Transverse colon (tissue), 4 donors: ENCODE results near the gene CPA2. TPM values are rescaled to one million over a fixed set of nuclear protein-coding genes. Genes with fewer than 3 reads are reported as not detected.

Source experiments
- DNase-seq: peaks from one replicate; pipeline ENCODE4 v3.0.0-alpha.2; 2019
- H3K27ac ChIP-seq, 4 donors: fragments of 200-600 bp; sonication (generic); 2 replicates each; pipeline ENCODE4 v1.5.1; 2016 to 2018; ENCODE audit warnings: inconsistent platforms in 4 of 4
- H3K27me3 ChIP-seq: fragments of 200-600 bp; sonication (generic); 2 replicates; pipeline ENCODE4 v1.5.1; 2017; ENCODE audit warnings: inconsistent platforms
- H3K36me3 ChIP-seq, 4 donors: fragments of 200-600 bp; sonication (generic); 2 replicates each; pipeline ENCODE4 v1.5.1; 2017 to 2019; ENCODE audit warnings: inconsistent platforms in 4 of 4
- H3K4me1 ChIP-seq, 4 donors: fragments of 200-600 bp; sonication (generic); 2 replicates each; pipeline ENCODE4 v1.5.1; 2017 to 2020; ENCODE audit warnings: inconsistent platforms in 4 of 4
- H3K4me3 ChIP-seq, 4 donors: fragments of 200-600 bp; sonication (generic); 1 replicate in 1 of 4; 2 replicates in 3 of 4; pipeline versions ENCODE4 v1.5.1 to v1.6.1; 2017 to 2019; ENCODE audit warnings: inconsistent platforms in 4 of 4
- H3K9me3 ChIP-seq, 2 donors: fragments of 200-600 bp; sonication (generic); 2 replicates each; pipeline ENCODE4 v1.5.1; 2017 to 2019; ENCODE audit warnings: inconsistent platforms in 2 of 2
- EP300 ChIP-seq: sonication (generic); formaldehyde crosslinking; IDR thresholded peaks from one replicate; pipeline ENCODE4 v1.6.1; 2017; ENCODE audit warnings: antibody characterized with exemption, low read depth
- POLR2A ChIP-seq: fragments of 450-650 bp; IDR thresholded peaks from one replicate; pipeline ENCODE4 v1.6.1; 2016; ENCODE audit warnings: antibody characterized with exemption, mild to moderate bottlenecking, moderate library complexity
- POLR2AphosphoS5 ChIP-seq, 3 donors: sonication (generic); formaldehyde crosslinking; IDR thresholded peaks; one replicate each; pipeline ENCODE4 v1.6.1; 2016; ENCODE audit warnings: antibody characterized with exemption in 3 of 3
- WGBS, 2 donors: methylation state at CpG; one replicate each; pipeline ENCODE4 v1.1.5; 2018; ENCODE audit warnings: low coverage in 1 of 2; 5-methylcytosine and 5-hydroxymethylcytosine counted together
- in situ Hi-C, 4 donors: fragments of 200-750 bp; cut with MboI; loops; one replicate each; pipeline versions ENCODE4 v1.15.0 to v1.15.1; 2017; ENCODE audit warnings: low sequenced_read_pairs in 3 of 4, low pct_ligation_motif_present in 1 of 4, low pct_unique_long_range_greater_than_20kb in 1 of 4
- intact Hi-C: fragments of 100-400 bp; cut with DNase I; formaldehyde crosslinking; loops from one replicate; pipeline ENCODE4 v1.15.1; 2023; ENCODE audit warnings: low total_unique reads
- total RNA-seq, 4 donors: library from RNA; depleted of rRNA; stranded (reverse); fragments of >200 nt; gene quantifications; one replicate each; pipeline ENCODE4 v1.1.0, GENCODE V29; 2016
- TF ChIP-seq, protein P1 (sequence below), 5 experiments: fragments of 200-600 bp in 3 of 5; fragments of 450-650 bp in 2 of 5; sonication (generic) in 3 of 5; IDR thresholded peaks; 1 replicate in 2 of 5; 2 replicates in 3 of 5; pipeline ENCODE4 v1.5.1; 2016 to 2017; ENCODE audit warnings: antibody characterized with exemption in 5 of 5, inconsistent platforms in 3 of 5, mild to moderate bottlenecking in 2 of 5, moderate library complexity in 1 of 5

Gene CPA2
- total RNA-seq = 1 to 10 TPM in 1 of 4 donors, under 1 TPM in 1, not detected in 2; 0.48 to 1.6 TPM

DNA sequence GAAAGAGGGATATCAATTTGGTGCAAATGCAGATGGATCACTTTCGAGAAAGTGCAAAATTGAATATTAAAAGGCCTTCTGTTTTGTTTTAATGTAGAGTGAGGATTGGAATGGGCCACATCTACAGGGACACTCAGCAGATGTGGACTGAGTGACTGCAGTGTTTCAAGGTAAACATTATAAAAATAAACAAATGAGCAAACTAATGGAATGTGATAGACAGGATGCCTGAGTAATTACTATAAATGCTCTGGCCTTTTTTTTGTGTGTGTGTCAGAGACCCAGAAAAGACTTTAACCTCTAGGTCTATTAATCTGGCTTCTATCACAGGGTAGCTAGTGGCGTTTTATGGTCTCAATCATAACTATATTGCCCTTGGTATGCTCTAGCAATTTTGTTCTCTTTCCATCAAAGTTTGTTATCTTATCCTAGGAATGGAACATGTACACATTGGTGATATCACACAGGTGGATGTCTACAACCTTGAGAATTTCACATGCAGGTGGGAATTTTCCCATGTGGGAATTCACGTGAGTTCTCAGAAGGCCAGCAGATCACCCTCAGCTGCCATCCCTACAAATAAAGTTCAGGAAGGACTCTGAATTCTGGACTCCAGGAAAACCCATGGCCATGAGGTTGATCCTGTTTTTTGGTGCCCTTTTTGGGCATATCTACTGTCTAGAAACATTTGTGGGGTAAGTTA is at the start of gene CPA2:
TSS of gene CPA2 (plus strand) at position 606 of the 703 bp plus-strand sequence. CDS start at position 625, 19 bp downstream.
- Histone ChIP-seq H3K27ac (no peak within 1 kb of the TSS), H3K27me3 (no peaks in the 10 kb centered on the region), H3K9me3 (no peaks in the 10 kb centered on the region), H3K4me1 (no peaks in the 10 kb centered on the region), H3K36me3 (no peaks in the 10 kb centered on the region), H3K4me3 (no peak within 1 kb of the TSS)
- 51 to 71% methylated on average over 3 of the region's 3 CpGs for WGBS, 2 donors
- no peak for DNase-seq
- TF ChIP-seq EP300 (no peak), POLR2A (no peak), POLR2AphosphoS5 (IDR thresholded peaks at IDR 0.05) (no peak)
- TF ChIP-seq, protein P1, sequence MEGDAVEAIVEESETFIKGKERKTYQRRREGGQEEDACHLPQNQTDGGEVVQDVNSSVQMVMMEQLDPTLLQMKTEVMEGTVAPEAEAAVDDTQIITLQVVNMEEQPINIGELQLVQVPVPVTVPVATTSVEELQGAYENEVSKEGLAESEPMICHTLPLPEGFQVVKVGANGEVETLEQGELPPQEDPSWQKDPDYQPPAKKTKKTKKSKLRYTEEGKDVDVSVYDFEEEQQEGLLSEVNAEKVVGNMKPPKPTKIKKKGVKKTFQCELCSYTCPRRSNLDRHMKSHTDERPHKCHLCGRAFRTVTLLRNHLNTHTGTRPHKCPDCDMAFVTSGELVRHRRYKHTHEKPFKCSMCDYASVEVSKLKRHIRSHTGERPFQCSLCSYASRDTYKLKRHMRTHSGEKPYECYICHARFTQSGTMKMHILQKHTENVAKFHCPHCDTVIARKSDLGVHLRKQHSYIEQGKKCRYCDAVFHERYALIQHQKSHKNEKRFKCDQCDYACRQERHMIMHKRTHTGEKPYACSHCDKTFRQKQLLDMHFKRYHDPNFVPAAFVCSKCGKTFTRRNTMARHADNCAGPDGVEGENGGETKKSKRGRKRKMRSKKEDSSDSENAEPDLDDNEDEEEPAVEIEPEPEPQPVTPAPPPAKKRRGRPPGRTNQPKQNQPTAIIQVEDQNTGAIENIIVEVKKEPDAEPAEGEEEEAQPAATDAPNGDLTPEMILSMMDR (IDR thresholded peaks at IDR 0.05) = no peak
- in situ Hi-C loops (no loop called here), intact Hi-C loops (no loop called here)

DNA sequence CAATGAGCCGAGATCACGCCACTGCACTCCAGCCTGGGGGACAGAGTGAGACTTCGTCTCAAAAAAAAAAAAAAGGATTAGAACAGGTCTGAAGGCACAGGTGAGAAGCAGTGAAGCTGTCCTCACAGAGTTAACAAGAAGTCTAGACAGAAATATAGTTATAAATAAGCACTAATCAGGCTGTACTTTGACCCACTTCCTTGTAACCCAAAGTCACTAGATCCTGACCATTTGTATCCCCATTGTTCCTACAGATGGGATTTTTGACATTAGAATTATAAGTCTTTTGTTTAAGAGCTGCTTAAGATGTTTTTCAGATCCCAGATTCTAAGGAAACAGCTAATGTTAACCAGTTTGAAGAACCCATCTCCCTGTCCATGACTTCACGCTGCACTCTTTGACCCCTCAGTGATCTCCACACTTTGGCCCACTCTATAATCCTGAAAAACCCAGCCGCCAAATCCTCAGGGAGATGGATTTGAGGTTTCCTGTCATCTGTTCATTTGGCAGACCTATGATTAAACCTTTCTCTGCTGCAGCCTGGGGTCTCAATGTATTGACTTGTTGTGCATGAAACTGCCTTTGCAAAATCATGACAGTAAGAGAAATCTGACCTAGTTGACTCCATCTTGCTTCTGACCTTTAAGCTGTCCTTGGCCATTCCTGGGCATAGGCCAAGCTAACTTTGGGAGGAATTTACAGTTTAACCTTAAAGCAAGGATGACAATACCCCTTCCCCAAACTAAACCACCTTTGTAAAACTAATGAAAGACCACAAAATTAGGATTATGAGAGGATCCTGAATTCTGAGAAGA is 47.6 kb upstream of the CPA2 start:
- Histone ChIP-seq H3K4me3 (no peak overlapping the region), H3K27me3 (no peaks in the 10 kb centered on the region), H3K27ac (no peak overlapping the region), H3K36me3 (no peaks in the 10 kb centered on the region), H3K4me1 (no peaks in the 10 kb centered on the region), H3K9me3 (no peaks in the 10 kb centered on the region)
- in situ Hi-C loops = no loop called here
- TF ChIP-seq POLR2A (no peak), EP300 (no peak), POLR2AphosphoS5 (IDR thresholded peaks at IDR 0.05) (no peak)
- TF ChIP-seq, protein P1 (IDR thresholded peaks at IDR 0.05) = no peak
- no peak for DNase-seq
- intact Hi-C loops = no loop called here
- WGBS, 2 donors = 78 to 92% methylated on average over 3 to 5 of the region's 5 CpGs

- H3K27me3 ChIP-seq = no peaks in the 10 kb centered on the region
- intact Hi-C loops (no loop called here), in situ Hi-C loops (no loop called here)
- no peaks in the 10 kb centered on the region for H3K9me3 ChIP-seq
- no peaks in the 10 kb centered on the region for H3K36me3 ChIP-seq
- no peak for DNase-seq
- H3K4me3 ChIP-seq = no peak overlapping the region
- no peak overlapping the region for H3K27ac ChIP-seq
- H3K4me1 ChIP-seq = no peaks in the 10 kb centered on the region
- 89 to 91% methylated on average over 2 to 9 of the region's 9 CpGs for WGBS, 2 donors
- TF ChIP-seq, protein P1 (IDR thresholded peaks at IDR 0.05) = no peak
- no peak for TF ChIP-seq POLR2A
- no peak for TF ChIP-seq EP300
- no peak for TF ChIP-seq POLR2AphosphoS5 (IDR thresholded peaks at IDR 0.05)
Measured at GRCh38 chr7:130219871-130220270, 46.8 kb upstream of the CPA2 start.

DNA sequence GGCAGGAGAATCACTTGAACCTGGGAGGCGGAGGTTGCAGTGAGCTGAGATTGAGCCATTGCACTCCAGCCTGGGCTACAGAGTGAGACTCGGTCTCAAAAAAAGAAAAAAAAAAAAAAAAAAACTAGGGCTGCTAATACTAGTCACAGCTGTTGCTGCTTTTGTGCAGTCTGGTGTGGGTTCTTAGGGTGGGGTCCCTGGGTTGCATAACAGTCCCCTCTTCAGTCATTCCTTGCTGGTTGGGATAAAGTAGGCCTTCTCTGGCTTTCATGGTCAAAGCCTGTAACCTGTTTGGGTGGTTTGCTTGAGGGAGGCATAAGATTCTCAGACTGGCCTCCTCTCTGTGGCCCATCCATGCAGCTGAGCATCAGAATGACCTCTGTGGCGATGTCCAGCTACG is 44.9 kb upstream of the CPA2 start:
- H3K27me3 ChIP-seq = no peaks in the 10 kb centered on the region
- H3K27ac ChIP-seq = no peak overlapping the region
- H3K36me3 ChIP-seq = no peaks in the 10 kb centered on the region
- WGBS, 2 donors = 80 to 95% methylated on average over 1 to 4 of the region's 4 CpGs
- in situ Hi-C loops (no loop called here), intact Hi-C loops (no loop called here)
- H3K4me1 ChIP-seq = no peaks in the 10 kb centered on the region
- no peaks in the 10 kb centered on the region for H3K9me3 ChIP-seq
- H3K4me3 ChIP-seq = no peak overlapping the region
- TF ChIP-seq, protein P1 (IDR thresholded peaks at IDR 0.05) = no peak
- TF ChIP-seq POLR2AphosphoS5 (IDR thresholded peaks at IDR 0.05) (no peak), EP300 (no peak), POLR2A (no peak)
- DNase-seq = no peak
